Measurements from ENCODE around the gene ADAM30.

ADAM30 gene

DNA sequence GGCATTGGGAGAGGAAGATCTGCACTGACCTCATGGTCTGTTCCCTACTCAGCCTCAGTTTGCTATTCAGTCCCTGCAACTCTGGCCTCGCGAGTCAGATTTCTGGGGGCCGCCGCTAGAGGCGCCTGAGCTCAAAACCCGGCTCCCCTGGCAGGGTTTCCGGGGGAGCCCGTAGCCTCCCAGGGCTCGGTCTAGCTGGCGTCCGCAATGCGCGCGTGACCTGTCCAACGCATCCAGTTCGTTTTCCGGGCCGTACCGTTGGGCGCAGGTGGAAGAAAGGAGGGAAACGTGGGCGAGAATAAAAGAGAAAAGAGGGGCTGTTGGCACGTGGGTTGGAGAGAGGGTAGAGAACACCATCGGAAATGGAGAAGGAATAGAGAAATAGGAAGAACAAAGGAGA, at the start of gene ADAM30:
TSS of gene ADAM30 (minus strand) at position 213 of the 400 bp plus-strand sequence. CDS start at position 34, 179 bp downstream.
- no peak for FAIRE-seq

DNA sequence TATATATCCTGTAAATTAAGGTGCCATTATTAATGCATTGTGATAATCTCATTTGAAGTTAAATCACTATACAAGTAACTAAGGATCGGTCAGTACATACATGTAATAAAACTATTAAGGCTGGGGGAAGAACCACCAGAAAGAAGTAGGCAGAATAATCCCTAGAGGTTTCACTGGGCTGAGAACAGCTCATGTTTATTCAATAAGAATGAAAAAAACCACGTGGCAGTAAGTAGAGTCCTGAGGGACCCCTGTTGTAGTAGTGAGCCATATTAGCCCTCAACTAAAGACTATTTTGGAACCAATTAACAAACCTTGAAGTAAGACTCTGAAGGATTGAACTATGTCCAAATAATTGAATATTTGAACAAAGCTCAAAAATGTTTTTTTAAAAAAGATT, 46.9 kb upstream of the ADAM30 start:
- FAIRE-seq: no peak

DNA sequence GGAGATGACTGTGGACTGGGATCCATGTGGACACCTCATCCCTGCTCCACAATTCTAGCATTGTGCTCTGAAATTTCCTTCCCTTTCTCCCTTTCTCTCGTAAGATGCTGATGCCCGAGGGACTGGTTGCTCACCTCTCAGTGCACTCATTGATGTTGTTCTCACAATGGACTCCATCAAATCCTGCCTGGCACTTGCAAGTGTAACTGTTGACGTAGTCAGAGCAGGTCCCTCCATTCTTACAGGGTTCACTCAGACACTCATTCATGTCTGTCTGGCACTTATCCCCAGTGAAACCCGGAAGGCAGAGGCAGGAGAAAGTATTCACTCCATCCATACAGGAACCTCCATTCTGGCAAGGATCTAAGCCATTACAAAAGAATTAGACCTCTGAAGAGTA, 45.1 kb upstream of the ADAM30 start:
- no peak for FAIRE-seq

DNA sequence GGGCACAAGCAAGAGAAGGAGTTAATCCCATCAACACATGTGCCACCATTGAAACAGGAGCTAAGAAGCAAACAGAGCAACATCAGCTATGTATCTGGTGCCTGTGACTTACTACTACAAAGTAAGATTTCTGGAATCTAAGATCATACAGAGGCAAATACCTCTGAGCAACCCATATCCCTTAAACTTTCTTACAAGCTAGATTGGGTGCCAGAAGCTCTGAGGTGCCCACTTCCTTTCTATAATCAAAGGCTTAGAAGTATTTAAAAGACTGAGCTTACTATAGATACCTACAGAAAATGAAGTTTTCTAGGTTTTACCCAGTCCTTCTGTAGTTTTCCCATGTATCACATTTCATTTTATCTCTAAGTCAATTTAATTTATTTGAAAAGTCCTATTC, 44.4 kb upstream of the ADAM30 start:
- FAIRE-seq: no peak

DNA sequence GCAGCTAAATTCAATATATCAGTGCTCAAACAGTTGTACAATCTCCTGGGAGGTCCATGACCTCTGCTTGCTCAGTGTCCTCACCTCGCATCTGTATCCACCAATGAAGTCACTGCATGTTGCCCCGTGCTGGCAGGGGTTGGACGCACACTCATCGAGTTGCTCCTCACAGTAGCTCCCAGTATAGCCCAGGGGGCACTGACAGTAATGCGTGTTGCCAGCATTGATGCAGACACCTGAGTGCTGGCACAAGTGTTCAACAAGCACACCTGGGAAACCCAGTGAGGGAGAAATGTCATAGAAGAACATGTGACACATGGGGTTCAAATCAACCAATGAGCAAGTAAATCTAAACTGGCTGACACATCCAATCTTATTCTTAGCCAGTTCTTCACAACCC, 40.9 kb upstream of the ADAM30 start:
- FAIRE-seq: no peak

DNA sequence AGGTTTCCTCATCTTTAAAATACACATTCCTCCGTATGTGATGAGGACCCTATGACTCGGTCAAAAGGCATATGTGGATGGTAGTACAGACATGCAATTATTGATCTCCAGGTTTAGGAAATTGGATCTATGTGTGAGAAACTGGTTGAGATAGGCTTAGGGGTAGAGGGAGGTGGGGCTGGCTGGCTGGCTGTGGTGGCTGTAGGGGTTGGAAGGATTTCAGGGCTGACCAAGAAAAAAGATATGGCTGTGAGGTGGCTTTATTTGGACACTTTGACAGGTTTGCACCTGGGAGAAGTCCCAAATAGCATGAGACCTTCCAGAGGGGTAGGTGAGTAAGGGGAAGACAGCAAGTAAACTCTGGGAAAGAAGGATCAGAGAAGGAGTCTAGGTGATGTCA, 39.6 kb upstream of the ADAM30 start:
- FAIRE-seq: no peak

DNA sequence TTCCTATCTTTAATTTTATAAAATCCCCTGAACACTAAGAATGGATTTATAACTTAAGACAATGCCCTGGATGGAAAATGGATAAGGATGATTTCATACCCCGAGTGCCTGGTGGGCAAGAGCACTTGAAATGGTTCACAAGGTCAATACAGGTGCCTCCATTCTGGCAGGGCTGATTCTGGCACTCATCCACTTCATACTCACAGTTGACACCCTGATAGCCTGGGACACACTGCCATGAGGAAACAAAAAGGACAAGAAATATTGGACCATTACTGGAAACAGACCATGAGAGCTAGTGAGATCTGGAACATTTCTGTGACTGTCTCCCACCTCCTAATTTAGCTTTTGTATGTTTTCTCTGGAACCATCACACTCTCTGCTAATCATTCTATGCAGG, 39.1 kb upstream of the ADAM30 start:
- FAIRE-seq: no peak

DNA sequence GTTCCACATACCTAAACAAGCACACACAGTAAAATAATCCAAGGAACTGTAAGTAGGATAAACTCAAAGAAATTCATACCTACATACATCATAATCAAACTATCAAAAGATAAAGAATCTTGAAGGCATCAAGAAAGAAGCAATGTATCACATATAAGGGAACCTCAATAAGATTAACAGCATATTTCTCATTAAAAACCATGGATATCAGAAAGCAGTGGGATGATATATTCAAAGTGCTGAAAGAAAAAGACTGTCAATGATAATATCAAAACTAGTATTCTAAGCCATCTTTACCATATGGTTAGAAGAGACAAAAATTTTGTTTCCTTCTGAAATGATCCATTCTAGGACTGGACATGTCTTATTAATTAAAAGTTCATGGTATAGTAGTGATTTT, 37.1 kb upstream of the ADAM30 start:
- FAIRE-seq: no peak

DNA sequence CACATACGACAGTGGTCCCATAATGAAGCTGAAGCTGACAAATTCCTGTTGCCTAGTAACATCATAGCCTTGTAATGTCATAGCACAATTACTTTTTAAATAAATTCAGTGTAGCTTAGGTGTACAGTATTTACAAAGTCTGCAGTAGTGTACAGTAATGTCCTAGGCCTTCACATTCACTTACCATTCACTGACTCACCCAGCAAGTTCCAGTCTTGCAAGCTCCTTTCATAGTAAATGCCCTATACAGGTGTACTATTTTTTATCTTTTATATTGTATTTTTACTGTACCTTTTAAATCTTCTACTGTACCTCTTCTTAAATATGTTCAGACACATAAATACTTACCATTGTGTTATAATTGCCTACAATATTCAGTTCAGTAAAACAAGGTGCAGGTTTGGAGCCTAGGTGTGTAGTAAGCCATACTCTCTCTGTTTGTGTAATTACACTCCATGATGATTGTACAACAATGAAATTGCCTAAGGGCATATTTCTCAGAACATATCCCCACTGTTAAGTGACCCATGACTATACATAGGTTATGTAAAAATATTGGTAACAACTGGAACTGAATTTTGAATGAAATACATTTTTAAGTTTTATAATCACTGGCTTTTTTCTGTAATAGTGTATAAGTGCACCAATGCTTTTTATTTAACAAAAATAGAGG, 33.5 kb upstream of the ADAM30 start:
- no peak for FAIRE-seq

DNA sequence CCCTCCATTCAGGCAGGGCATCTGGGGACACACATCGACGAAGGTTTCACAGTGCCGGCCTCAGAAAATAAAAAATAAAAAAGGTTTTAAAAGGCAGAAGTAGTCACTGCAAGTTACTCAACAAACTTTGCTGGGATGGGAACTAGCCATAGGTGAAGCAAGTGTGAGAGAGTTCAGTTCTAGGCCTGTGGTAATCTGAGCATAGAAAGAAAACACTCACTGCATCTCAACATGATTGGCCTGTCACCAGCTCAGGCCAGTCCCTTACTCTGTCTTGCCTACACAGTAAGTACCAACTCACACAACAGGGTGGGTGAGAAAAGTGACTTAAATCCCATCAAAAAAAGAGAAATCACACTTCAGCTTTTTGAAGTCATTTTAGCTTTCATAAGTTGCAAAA, 30.2 kb upstream of the ADAM30 start:
- no peak for FAIRE-seq

DNA sequence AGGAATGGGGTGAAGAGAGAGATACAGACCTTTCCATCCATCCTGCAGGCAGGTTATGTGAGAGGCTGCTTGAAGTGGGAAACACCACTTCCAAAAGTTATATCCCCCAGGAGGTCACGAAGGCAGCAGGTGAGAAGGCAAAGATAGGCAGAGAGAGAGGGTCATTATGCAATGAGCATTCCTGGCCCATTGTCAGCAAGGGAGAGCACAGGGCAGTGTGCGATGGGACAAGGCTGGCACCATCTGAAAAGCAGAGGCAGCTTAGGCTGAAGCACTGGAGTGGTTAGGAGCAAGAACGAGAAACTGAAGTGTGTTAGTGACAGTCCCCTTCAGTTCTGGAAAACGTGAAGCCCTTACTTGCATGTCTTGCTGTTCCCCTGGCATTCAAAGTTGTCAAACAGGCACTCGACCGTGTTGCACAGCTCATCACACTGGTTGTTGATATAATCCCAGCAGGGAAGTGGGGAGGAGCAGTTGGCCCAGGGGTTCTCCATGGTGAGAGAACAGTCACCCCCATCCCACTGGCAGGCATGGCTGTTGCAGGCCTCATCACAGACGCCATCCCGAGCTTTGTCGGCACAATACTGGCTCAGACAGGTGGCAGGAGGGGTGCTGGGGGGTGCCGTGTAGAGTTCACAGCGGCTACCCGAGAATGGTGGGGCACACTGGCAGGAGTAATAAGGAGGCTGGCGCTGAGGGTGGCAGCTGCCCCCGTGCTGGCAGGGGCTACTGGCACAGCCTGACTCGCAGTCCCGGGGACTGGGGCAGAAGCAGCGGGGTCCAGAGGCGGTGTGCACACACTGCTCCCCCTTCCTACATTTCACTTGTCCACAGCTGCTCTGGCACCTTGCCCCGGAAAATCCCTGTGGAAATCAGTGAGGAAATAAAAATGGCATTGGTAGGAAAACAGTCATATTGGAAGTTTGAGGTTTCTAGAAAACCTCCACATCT, 28.9 kb upstream of the ADAM30 start:
- no peak for FAIRE-seq

DNA sequence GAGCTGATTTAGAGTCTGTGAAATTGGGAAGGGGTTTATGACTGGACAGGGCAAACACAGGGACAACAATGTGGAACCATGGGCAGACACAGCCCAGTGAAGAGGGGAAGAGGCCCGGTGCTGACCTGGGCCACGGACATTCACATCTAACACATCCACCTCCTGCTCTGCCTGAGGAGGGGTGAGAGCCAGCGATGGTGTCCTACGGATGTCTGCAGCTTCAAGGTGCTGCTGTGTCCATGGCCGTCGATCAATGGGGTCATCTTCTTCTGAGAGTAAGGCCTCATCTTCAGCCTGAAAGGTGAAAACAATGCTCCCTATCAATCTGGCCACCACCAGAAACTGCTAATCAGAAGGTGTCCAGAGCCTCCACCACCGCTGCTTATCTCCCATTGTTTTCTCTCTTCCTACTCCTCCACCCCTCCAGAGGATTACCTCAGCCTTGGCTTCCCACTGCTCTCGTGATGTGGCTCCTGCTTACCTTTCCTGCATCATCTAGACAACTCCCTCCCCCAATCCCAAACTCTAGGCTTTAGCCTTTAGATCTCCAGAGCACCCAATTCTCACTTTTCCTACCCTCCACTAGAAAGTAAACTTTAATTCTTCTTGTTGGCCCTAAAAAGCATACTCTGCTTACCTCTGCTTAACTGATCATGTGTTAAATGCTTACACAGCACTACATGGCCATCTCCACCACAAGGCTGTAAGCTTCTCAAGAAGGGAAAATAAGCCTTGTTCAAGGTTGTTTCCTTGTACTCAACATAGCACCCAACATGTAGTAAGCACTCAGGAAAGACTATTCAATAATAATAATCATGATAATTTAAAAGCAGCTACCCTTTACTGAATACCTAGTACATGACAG, 24.0 kb upstream of the ADAM30 start:
- no peak for FAIRE-seq

DNA sequence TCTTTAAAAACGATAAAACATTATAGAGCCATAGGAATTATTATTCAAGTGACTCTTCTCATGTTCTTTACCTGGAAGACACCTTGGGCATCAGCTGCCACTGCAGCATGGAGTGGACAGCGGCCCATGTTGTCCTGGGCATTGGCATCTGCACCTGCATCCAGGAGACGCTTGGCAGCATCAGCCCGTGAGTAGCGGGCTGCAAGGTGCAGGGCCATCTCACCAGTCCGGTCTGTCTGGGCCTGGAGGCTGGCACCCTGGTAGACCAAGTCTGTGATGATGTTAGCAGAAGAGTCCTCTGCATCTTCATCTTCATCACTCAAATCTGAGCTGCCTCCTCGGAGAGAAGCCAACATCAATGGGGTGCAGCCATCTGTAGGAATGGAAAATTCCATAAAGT, 22.9 kb upstream of the ADAM30 start:
- FAIRE-seq: no peak

DNA sequence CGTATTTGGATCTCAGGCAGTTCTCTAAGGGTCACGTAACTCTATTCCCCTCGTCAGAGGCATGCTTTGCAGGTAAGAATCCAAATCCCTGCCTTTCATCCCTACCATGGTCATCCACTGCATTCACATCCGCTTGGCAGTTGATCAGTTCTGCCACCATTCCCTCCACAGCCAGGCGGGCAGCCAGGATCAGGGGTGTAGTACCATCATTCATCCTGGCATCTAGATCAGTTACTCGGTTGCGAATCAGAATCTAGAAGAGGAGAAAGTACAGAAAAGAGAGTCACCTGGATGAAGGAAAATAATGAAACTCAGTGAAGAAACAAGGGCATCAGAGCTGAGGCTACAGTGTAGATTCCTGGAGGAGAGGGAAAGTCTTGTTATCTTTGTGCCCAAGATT, 22.0 kb upstream of the ADAM30 start:
- FAIRE-seq: no peak

DNA sequence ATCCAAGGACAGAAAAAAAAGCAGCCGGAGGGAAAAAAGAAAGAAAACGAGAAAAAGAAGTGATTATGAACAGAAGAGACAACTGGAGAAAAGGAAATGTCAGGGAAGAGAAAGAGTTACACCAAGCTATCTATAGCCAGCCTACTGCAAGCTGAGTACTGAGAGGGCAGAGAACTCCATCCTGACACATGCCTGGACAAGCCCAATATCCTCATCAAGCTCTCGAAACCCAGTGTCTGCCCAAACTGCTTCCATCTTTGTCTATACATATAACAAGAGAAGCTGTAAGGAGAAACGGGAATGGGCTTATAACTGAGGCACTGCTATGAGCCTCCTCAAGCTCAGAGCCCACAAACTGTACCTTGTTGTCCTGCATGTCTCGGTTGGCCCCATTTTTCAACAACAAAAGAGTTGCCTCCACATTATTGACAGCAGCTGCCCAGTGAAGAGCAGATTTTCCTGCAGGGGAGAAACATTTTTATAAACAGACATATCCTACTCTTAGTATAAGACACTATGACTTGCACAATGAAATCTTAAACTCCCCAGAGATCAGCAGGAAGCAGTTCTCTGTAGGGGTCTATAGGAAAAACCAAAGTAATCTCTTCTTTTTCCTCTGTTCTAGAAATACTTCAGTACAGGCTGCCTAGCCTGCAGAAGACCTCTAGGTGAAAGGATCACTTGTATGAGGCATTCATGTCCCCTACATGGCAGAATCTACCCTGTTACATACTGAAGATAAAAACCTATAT, 21.2 kb upstream of the ADAM30 start:
- FAIRE-seq: no peak

DNA sequence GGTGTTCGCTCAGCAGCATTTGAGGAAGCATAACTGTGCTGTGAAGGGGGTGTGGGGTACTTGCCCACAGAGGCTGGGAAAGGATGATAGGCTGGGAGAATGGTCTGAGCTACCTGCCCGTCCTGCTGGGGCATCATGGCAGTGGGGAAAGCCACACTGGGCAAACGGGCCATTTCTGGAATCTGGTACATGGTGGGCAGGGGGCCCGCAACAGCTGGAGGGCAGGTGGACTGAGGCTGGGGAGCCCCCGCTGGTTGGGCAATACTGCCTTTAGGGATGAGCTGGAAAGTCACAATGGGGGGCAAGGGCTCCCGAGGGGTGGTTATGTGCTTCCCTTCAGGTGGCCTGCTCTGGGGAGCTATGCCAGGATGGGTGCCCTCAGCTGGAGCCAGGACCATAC, 19.2 kb upstream of the ADAM30 start:
- no peak for FAIRE-seq

DNA sequence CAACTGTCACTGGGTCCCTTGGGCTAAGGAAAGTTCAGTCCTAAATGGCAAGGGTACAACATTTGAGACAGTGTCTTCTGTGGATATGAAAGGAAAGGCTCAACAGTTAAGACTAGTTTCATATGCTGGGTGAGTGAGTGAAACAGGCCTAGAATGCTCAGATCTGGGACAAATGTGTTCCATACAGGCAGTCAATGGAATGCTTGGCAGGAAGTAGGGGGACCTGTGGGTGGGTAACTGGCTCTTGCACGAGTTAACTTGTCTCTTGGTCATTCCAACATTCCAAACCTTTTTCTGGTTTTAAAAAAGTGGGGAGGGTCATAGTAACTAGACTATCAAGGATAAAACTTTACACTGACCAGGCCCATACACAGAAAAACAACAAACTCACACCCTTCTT, 17.8 kb upstream of the ADAM30 start:
- FAIRE-seq: no peak

DNA sequence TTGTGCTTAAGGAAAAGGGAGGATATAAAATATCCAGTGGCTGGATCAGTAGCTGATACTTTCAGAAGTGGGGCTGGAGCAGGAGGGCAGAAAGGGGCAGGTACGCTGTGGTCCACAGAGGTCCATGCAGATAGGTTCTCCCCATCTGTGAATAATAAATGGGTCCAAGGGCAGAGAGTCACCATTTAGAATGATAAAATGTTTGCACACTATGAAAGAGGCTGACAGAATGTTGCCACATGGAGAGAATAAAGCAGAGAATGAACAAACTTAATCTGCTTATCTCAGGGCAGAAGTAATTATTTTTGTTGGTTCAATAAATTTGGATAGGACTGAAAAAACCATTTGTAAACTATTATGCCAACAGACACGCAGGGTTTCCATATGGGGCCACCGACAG, 16.6 kb upstream of the ADAM30 start:
- no peak for FAIRE-seq

DNA sequence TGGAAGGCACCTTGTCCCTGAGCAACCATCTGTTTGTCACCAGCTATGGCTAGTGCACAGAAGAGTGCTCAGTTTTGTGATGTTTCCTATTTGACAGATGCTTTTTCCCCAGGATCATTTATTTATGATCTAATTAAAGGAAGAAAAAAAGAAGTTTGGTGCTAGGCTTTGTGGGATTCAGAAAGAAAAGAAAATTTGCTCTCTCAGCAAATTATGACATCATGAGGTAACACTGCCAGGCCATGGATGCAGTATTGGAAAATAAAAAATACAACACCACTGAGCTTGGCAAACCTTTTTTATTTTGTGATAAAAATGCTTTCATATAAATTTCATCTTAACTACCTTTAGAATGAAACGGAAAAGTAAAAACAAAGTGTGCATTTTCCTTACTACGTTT, 15.5 kb upstream of the ADAM30 start:
- FAIRE-seq: no peak

DNA sequence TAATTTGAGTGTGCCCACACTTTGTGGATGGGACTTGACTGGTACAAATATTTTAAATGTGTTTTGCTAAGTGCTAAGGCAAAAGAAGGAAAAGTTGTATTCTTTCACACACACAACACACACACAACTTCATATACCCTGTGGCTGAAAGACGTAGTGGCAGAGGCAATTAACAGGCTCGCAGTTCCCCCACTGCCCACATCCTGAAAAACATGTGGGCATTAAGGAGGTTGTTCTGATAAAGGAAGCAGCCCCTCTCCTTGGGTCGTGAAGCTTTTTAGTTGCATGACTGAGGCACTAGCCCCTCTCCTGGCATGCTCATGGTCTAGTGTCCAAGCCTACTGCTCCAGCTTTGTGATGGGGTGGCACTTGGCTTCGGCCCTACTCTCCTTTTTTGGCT, 14.3 kb upstream of the ADAM30 start:
- no peak for FAIRE-seq

DNA sequence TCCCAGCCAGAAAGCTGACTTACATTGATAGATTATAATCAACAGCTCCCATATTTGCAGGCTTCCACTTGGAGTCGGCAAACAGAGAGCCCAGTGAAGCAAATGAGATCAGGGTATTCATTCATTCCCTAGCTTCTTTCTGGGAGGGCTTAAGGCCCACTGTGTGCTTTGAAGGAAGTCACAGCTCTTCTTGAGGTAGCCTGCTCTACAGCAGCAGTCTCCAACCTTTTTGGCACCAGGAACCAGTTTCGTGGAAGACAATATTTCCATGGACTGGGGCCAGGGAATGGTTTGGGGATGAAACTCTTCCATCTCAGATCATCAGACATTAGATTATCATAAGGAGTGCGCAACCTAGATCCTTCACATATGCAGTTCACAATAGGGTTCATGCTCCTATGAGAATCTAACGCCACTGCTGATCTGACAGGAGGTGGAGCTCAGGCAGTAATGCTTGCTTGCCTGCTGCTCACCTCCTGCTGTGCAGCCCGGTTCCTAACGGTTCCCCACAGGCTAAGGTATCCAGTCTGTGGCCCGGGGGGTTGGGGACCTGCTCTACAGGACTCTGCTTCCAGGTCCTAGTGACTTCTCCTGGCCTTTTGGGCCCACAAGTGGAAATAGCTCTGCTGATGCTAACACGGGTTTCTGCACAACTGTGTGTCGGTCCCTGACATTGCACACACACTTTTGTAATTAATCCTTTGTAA, 13.7 kb upstream of the ADAM30 start:
- no peak for FAIRE-seq

DNA sequence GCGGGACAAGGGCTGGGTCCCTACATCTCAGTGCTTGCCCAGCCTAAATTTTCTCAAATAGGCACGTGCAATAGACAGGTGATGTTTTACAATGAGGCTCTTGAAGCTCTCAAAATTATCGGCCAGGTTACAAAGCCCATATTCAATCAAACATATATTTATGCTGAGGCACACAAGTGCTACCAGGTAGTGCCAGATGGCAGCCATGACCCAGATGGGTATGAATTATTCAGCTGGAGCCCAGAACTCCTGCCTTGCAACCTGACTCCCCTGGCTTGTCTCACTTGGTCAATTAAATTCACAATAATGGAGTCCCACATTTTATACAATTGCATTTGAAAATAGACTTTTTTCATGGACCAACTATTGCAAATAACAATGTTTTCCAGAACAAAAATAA, 12.3 kb upstream of the ADAM30 start:
- FAIRE-seq: no peak

Measured in A204.1 (cell line).